Measurements from ENCODE around the gene TMPRSS12. TPM values are rescaled to one million over a fixed set of nuclear protein-coding genes. Genes with fewer than 3 reads are reported as not detected.

TMPRSS12 gene
- total and polyA plus RNA-seq, 9 of the 15 experiments (the other 6 are each of a cell fraction or from before 2014, with no cell fraction given) = 0.04 TPM; not detected in 8

DNA sequence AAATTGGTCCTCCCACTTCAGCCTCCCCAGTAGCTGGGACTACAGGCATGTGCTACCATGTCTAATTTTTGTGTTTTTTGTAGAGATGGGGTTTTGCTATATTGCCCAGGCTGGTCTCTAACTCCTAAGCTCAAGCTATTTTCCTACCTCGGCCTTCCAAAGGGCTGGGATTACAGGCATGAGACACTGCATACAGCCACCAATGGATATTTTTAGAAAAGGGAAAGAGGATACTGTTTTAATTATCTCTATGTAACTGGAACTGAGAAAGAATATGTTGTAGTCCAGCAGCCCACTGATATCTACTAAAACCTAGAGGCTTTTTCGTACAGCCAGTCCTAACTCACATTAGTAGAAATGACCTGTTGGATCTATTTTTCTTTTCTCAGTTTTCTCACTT is 6.2 kb downstream of the TMPRSS12 start:
- no peak overlapping the region for H3K27ac ChIP-seq (ENCODE audit: extremely low read depth, low read depth, low read length)
- no peak overlapping the region for H2AFZ ChIP-seq (ENCODE audit: low read depth, low read length)
- in situ Hi-C loops (cut with MboI) = no loop called here
- no peak overlapping the region for H3K4me2 ChIP-seq (ENCODE audit: insufficient read depth, low read length)
- ATAC-seq = no peak
- H3K27me3 ChIP-seq (ENCODE audit: control insufficient read depth in 2 of 2, insufficient read depth in 2 of 2, low read length in 2 of 2) = peaks cover 0 to 5% of the 10 kb centered on the region in 2 experiments; a peak in 1 of 5 replicates
- H3K4me1 ChIP-seq (replicated peaks in 1 of 2; ENCODE audit: control insufficient read depth in 2 of 2, insufficient read depth in 2 of 2, low read length in 2 of 2) = no peaks in the 10 kb centered on the region
- DNase-seq (ENCODE audit: extremely low read depth in 1 of 4, low spot score in 3 of 4) = no peak
- H3K79me2 ChIP-seq (ENCODE audit: control insufficient read depth, insufficient read depth, low read length) = no peaks in the 10 kb centered on the region
- no peak overlapping the region for H3K4me3 ChIP-seq
- H3K9me3 ChIP-seq (replicated peaks; ENCODE audit: control insufficient read depth, insufficient read depth, low read depth, low read length) = no peaks in the 10 kb centered on the region
- no peak for FAIRE-seq
- H3K9ac ChIP-seq (ENCODE audit: insufficient read depth in 1 of 2, low read depth in 2 of 2, low read length in 2 of 2) = no peak overlapping the region
- ChIA-PET POLR2A (interaction anchor here (0.9 kb wide), 1 partner anchor 11 kb away, joined by 3 read pairs; no protein-coding TSS in a partner anchor), CTCF (ENCODE audit: low intra/inter-chr PET ratio) (no interaction called here)
- H4K20me1 ChIP-seq (replicated peaks; ENCODE audit: control insufficient read depth, insufficient read depth, low read length) = no peaks in the 10 kb centered on the region
- BruUV-seq (replicated peaks) = no TSS peak
- intact Hi-C loops (cut with micrococcal nuclease) = no loop called here
- no peaks in the 10 kb centered on the region for H3K36me3 ChIP-seq (ENCODE audit: control insufficient read depth, insufficient read depth, low read length)
- H3K9me1 ChIP-seq (ENCODE audit: control insufficient read depth, insufficient read depth, low read length) = no peaks in the 10 kb centered on the region
- TF ChIP-seq FOXA3 (CRISPR knock-in tag; conservative IDR thresholded peaks at IDR 0.05 in 1 of 2, IDR thresholded peaks at IDR 0.05 in 1 of 2) (no peak), RB1 (IDR thresholded peaks at IDR 0.05; ENCODE audit: low read depth) (no peak), NUFIP1 (IDR thresholded peaks at IDR 0.05; ENCODE audit: partially characterized antibody) (no peak), NCOR1 (IDR thresholded peaks at IDR 0.05) (no peak), BRD4 (IDR thresholded peaks at IDR 0.05) (no peak), ETV5 (CRISPR knock-in tag; IDR thresholded peaks at IDR 0.05; ENCODE audit: low read depth) (no peak), SREBF2 (CRISPR knock-in tag; IDR thresholded peaks at IDR 0.05) (no peak), NR2C1 (IDR thresholded peaks at IDR 0.05) (no peak), NR2C1 (tag; IDR thresholded peaks at IDR 0.05) (no peak), TEAD1 (CRISPR knock-in tag; IDR thresholded peaks at IDR 0.05) (no peak), CAMTA2 (CRISPR knock-in tag; conservative IDR thresholded peaks at IDR 0.05) (no peak)
- TF ChIP-seq, protein P1, sequence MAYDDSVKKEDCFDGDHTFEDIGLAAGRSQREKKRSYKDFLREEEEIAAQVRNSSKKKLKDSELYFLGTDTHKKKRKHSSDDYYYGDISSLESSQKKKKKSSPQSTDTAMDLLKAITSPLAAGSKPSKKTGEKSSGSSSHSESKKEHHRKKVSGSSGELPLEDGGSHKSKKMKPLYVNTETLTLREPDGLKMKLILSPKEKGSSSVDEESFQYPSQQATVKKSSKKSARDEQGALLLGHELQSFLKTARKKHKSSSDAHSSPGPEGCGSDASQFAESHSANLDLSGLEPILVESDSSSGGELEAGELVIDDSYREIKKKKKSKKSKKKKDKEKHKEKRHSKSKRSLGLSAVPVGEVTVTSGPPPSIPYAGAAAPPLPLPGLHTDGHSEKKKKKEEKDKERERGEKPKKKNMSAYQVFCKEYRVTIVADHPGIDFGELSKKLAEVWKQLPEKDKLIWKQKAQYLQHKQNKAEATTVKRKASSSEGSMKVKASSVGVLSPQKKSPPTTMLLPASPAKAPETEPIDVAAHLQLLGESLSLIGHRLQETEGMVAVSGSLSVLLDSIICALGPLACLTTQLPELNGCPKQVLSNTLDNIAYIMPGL (CRISPR knock-in tag; IDR thresholded peaks at IDR 0.05) = no peak
- 7% methylated on average over 2 of the region's 2 CpGs for WGBS (ENCODE audit: insufficient coverage, low coverage, missing lambda C conversion rate)
